ENCODE data around the gene PTGER4. TPM values are rescaled to one million over a fixed set of nuclear protein-coding genes. Genes with fewer than 3 reads are reported as not detected.

The PTGER4 gene
- total and polyA plus RNA-seq, 8 donors = 1.9 to 31.7 (median 17.9) TPM

DNA sequence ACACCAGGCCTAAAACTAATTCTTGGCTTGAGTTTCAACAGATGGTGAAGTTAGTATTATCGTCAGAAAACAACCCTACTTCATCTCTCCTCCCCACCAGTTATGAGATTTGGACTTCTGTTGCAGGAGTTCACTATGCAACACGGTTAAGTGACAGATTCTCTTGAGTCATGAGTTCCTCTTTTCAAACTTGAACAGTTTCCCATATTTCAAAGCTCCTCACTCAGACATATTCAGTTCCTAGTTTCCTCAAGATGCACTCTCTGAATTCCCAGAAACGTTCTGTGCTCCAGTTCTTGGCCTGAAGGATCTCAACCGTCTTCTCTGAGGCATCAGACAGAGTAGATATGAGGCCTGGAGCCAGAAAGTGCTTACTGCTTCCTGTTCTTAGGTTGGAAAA lies 7.3 kb upstream of the PTGER4 start:
- TF ChIP-seq, protein P1, sequence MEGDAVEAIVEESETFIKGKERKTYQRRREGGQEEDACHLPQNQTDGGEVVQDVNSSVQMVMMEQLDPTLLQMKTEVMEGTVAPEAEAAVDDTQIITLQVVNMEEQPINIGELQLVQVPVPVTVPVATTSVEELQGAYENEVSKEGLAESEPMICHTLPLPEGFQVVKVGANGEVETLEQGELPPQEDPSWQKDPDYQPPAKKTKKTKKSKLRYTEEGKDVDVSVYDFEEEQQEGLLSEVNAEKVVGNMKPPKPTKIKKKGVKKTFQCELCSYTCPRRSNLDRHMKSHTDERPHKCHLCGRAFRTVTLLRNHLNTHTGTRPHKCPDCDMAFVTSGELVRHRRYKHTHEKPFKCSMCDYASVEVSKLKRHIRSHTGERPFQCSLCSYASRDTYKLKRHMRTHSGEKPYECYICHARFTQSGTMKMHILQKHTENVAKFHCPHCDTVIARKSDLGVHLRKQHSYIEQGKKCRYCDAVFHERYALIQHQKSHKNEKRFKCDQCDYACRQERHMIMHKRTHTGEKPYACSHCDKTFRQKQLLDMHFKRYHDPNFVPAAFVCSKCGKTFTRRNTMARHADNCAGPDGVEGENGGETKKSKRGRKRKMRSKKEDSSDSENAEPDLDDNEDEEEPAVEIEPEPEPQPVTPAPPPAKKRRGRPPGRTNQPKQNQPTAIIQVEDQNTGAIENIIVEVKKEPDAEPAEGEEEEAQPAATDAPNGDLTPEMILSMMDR (IDR thresholded peaks at IDR 0.05) = no peak
- Histone ChIP-seq H3K9me3 (no peaks in the 10 kb centered on the region), H3K4me1 (peaks cover 0 to 41% (median 25%) of the 10 kb centered on the region in 4 donors), H3K4me3 (no peak overlapping the region), H3K36me3 (no peaks in the 10 kb centered on the region), H3K27ac (peak overlapping the region in 1 of 5 donors; percentile 7), H3K27me3 (no peaks in the 10 kb centered on the region)
- WGBS, 5 donors = 47 to 72% (median 60%) methylated on average over 4 of the region's 4 CpGs
- no peak for DNase-seq
- intact Hi-C loops (cut with DNase I; ENCODE audit: low total_unique reads) = no loop called here

DNA sequence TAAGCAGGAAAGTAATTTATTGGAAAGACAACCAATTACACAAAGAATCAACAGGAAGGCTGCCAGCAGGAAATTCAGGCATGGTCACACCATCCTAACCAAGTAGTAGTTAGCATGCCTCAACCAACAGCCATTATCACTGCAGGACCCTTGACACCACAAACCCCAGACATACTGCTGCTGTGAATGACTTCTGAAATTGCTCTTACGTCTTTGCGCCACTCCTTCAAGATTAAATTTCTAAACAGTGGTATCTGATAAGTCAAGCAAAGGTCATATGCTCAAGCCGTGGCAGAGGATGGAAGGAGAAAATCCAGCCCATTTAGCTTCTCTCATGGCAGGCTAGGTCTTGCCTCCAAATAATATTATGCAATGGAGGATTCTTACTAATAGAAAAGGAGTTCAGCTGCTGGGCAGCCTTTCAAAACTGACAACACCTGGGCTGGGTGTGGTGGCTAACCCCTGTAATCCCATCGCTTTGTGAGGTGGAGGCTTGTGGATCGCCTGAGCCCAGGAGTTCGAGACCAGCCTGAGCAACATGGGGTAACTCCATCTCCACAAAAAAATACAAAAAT lies 5.0 kb upstream of the PTGER4 start:
- H3K27me3 ChIP-seq = no peaks in the 10 kb centered on the region
- H3K4me3 ChIP-seq = no peak overlapping the region
- H3K9me3 ChIP-seq = no peaks in the 10 kb centered on the region
- no peaks in the 10 kb centered on the region for H3K36me3 ChIP-seq
- peaks cover 0 to 51% (median 32%) of the 10 kb centered on the region in 4 donors for H3K4me1 ChIP-seq
- WGBS, 5 donors = 57 to 78% (median 66%) methylated on average over 6 of the region's 6 CpGs
- TF ChIP-seq, protein P1 (IDR thresholded peaks at IDR 0.05) = no peak
- no peak for TF ChIP-seq POLR2A (IDR thresholded peaks at IDR 0.05)
- no peak for TF ChIP-seq EP300 (IDR thresholded peaks at IDR 0.05)
- TF ChIP-seq POLR2AphosphoS5 (IDR thresholded peaks at IDR 0.05) = peak in 1 of 3 donors; percentile 34
- no peak for DNase-seq
- intact Hi-C loops (cut with DNase I; ENCODE audit: low total_unique reads) = no loop called here
- H3K27ac ChIP-seq = peak overlapping the region in 2 of 5 donors; percentile 32 to 97

DNA sequence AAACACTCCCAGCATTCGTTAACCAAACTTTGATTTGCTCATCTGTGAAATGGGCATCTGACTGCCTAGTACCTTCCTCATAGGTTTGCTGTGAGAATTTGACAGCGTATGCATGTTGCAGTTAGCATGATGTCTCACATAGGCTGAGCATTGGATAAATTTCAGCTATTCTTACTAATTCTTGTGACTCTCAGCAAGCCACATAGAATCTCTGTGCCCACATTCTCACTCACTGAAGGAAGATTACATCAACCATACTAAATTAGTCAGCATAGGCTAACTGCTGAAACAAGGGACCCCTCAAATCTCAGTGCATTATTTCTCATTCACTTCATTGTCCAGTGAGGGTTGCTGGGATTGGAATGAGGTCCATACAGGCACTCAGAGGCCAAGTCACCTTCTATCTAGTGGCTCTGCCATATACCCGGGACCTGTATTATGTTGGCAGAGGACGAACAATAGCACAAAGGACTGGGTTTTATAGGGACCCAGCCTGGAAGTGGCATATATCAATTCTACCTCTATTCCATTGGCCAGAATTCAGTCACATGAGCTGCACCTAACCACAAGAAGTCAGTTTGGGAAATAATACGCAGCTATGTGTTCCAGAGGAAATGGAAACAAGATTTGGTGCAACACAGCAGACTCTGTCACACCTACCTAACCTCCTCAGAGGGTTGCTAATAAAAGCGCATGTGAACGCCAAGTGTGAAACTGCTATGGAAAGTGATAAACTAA lies 4.2 kb upstream of the PTGER4 start:
- intact Hi-C loops (cut with DNase I; ENCODE audit: low total_unique reads) = no loop called here
- DNase-seq = no peak
- Histone ChIP-seq H3K4me3 (no peak overlapping the region), H3K27me3 (no peaks in the 10 kb centered on the region), H3K9me3 (no peaks in the 10 kb centered on the region), H3K27ac (peak overlapping the region in 2 of 5 donors; percentile 95 to 97), H3K36me3 (no peaks in the 10 kb centered on the region), H3K4me1 (peaks cover 0 to 46% (median 36%) of the 10 kb centered on the region in 4 donors)
- TF ChIP-seq POLR2AphosphoS5 (IDR thresholded peaks at IDR 0.05) (no peak), POLR2A (IDR thresholded peaks at IDR 0.05) (no peak), EP300 (IDR thresholded peaks at IDR 0.05) (no peak)
- TF ChIP-seq, protein P1 (IDR thresholded peaks at IDR 0.05) = no peak
- 82 to 91% (median 83%) methylated on average over 7 of the region's 7 CpGs for WGBS, 5 donors

DNA sequence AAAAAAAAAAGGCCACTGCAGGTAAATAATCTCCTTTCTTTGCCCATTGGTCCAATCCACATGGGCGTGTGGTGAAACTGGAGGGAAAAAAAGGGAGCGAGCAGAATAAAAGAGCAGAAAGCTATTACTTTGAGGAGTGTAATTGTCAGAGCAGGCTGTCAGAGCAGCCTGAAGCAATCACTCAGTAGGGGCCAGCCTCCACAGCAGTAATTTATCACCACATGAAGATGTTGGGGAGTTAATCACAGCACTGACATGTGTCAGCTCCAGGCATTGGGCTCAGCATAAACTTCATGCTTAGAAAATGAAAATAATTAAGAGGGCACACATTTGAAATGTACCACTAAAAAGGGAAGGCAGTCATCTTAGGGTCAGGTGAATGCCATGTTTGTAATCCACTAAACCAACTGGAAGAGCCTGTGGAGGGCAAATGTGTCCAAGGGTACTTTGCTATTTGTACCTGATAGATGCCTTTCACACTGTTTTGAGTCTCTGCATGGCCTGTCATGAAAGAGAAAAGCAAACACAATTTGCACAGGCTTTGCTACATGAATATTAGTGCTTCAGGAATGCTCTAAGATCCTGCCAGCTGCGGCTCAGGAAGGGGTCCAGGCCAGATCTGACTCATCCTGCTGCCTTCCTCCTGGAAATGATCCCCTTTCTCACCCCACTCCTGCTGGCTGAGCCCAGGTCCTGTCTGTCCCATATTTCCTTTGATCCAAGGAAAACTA lies 2.9 kb upstream of the PTGER4 start:
- peak in 1 of 2 donors; percentile 46 for DNase-seq
- 33 to 61% (median 57%) methylated on average over 3 of the region's 3 CpGs for WGBS, 5 donors
- intact Hi-C loops (cut with DNase I; ENCODE audit: low total_unique reads) = no loop called here

More for the DNA sequence above, 2.9 kb upstream of the PTGER4 start:
- Histone ChIP-seq H3K4me3 (no peak overlapping the region), H3K27ac (peak overlapping the region; percentile 35 to 97 (median 93)), H3K27me3 (no peaks in the 10 kb centered on the region), H3K36me3 (peaks cover 0 to 7% (median 0%) of the 10 kb centered on the region in 4 donors), H3K4me1 (peaks cover 0 to 58% (median 47%) of the 10 kb centered on the region in 4 donors), H3K9me3 (no peaks in the 10 kb centered on the region)
- TF ChIP-seq EP300 (IDR thresholded peaks at IDR 0.05) = no peak
- TF ChIP-seq, protein P1 (IDR thresholded peaks at IDR 0.05) = no peak
- peak in 1 of 3 donors; percentile 16 for TF ChIP-seq POLR2AphosphoS5 (IDR thresholded peaks at IDR 0.05)
- TF ChIP-seq POLR2A (IDR thresholded peaks at IDR 0.05) = no peak
